LNCAP (cell line): Measurements from ENCODE around the gene NOL3.

Experiments
- TF ChIP-seq, protein P1 (sequence below): fragments of 450-650 bp; IDR thresholded peaks from 2 replicates; pipeline ENCODE4 v1.5.1; 2017; ENCODE audit warnings: mild to moderate bottlenecking

Gene NOL3

DNA sequence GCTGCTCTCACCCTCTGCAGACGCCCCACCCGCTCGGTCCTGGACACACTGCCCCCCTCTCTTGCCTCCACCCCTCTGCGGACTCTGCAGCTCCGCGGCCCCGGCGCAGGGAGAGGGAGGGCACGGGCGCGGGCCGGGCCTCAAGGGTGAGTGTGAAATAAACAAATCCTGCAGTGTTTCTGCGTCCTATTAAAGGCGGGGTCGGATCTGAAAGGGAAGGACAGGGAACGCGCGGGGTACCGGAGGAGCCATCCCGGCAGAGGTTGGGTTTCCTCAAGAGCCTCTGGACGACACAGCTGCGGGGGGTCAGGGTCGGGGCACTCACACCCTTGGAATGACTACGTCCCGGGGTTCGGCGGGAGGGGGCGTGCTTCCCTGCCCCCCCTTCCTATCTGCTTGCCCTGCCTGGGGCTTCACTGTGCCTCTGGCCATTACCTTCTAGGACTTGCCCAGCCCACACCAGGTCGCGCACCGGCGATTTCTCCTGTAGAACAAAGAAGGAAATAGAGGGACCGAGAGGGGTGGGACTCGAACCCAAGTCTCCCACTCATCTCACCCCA is 6.3 kb upstream of the NOL3 start:
- TF ChIP-seq, protein P1, sequence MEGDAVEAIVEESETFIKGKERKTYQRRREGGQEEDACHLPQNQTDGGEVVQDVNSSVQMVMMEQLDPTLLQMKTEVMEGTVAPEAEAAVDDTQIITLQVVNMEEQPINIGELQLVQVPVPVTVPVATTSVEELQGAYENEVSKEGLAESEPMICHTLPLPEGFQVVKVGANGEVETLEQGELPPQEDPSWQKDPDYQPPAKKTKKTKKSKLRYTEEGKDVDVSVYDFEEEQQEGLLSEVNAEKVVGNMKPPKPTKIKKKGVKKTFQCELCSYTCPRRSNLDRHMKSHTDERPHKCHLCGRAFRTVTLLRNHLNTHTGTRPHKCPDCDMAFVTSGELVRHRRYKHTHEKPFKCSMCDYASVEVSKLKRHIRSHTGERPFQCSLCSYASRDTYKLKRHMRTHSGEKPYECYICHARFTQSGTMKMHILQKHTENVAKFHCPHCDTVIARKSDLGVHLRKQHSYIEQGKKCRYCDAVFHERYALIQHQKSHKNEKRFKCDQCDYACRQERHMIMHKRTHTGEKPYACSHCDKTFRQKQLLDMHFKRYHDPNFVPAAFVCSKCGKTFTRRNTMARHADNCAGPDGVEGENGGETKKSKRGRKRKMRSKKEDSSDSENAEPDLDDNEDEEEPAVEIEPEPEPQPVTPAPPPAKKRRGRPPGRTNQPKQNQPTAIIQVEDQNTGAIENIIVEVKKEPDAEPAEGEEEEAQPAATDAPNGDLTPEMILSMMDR = no peak

DNA sequence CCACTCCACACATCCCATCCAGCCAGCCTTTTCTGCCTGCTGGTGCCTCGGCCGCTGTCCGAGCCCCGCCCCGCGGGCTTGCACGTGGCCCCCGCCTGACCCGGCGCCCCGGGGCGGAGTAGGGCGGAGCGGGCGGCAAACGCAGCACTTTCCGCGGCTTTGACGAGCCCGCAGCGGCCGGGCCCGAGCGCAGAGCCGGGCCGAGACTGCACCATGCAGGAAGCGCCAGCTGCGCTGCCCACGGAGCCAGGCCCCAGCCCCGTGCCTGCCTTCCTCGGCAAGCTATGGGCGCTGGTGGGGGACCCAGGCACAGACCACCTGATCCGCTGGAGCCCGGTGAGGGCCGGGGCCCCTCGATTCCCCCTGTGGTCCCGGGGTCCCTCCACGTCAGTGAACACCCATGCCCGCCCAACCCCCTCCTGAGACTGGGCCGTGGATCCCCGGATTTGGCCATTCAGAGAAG is 5.7 kb upstream of the NOL3 start, which contains the start of gene HSF4:
HSF4 (plus strand) TSS at position 147 of the 463 bp plus-strand sequence; CDS start at position 214, 67 bp downstream.
- TF ChIP-seq, protein P1 = no peak

DNA sequence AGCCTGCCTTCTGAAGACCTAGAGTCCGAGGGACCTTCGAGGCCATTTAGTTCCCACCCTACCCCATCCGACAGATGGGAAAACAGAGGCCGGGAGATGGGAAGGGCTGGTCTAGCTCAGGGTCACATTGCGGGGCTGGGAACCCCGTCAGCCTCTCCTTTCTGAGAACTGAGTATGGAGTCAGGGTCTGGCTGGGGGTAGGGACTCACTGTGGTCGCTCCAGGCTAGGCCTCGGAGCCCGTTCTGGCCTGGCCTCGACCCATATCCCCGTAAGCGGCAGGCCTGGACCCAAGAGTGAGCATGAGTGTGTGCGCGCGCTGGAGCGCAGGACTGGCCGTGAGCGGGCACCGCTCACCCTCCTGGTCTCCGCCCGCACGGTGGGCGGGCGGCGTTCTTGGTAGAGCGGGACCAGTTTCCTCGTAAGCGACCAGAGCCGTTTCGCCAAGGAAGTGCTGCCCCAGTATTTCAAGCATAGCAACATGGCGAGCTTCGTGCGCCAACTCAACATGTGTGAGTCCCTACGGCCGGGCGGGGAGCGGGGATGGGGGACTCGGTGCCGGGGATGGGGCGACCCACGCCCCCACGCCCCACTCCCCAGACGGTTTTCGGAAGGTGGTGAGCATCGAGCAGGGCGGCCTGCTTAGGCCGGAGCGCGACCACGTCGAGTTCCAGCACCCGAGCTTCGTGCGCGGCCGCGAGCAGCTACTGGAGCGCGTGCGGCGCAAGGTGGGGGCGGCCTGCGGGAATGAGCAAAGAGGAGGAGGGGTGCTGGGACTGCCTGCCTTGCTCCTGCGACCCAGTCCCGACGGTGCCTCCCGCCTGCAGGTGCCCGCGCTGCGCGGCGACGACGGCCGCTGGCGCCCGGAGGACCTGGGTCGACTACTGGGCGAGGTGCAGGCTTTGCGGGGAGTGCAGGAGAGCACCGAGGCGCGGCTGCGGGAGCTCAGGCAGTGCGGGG is 4.9 kb upstream of the NOL3 start:
- TF ChIP-seq, protein P1 = no peak

DNA sequence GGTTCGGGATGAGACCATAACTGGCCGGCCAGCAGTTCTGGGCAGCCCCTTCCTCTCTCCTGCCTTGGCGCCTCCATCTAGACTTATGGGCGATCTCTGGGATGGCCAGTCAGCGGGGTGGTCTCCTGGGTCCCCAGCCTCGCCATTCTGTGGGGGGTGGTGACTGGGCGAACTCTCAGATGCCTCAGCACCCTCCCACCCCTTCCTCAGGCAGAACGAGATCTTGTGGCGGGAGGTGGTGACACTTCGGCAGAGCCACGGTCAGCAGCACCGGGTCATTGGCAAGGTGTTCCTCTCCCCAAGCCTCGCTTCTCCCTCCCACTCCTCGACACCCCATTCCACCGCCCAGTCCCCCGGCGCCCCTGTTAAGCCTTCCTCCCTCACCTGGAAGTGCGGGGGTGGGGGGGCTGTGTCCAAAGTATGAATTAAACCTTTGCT is 4.2 kb upstream of the NOL3 start:
- TF ChIP-seq, protein P1 = no peak

DNA sequence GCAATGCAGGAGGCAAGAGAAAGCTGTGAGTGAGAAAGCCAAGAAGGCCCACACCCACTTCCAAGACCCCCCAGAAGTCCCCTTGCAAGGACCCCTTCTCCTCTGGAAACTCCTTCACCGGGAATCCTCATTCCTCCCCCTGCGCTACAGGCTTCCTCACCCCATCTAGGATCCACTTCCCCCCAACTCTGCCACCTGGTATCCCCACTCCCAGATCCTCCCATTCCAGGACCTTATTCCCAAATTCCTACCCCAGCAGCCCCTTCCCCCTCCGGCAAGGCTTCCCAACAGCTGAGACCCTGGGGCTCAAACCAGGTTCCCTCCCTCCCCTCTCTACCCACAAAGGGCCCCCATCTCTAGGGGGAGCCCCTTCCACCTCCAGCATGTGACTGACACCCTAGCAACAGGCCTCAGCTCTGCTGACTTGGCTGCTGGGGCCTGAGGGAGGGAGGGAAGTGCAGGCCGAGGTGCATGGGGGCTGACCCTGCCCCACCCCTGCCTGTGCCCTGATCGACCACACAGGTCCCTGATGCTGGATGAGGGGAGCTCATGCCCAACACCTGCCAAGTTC is 3.7 kb upstream of the NOL3 start:
- TF ChIP-seq, protein P1 = no peak

DNA sequence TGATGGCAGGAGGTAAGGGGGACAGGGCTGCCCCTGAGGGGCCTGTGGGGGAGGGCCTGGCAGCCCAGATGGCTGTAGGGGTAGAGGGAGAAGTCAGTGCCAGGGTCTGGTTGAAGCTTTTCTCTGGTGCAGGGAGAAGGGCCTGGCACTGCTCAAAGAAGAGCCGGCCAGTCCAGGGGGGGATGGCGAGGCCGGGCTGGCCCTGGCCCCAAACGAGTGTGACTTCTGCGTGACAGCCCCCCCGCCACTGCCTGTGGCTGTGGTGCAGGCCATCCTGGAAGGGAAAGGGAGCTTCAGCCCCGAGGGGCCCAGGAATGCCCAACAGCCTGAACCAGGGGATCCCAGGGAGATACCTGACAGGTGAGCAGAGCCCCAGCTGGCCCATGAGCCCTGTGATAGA is 2.8 kb upstream of the NOL3 start:
- TF ChIP-seq, protein P1 = no peak

DNA sequence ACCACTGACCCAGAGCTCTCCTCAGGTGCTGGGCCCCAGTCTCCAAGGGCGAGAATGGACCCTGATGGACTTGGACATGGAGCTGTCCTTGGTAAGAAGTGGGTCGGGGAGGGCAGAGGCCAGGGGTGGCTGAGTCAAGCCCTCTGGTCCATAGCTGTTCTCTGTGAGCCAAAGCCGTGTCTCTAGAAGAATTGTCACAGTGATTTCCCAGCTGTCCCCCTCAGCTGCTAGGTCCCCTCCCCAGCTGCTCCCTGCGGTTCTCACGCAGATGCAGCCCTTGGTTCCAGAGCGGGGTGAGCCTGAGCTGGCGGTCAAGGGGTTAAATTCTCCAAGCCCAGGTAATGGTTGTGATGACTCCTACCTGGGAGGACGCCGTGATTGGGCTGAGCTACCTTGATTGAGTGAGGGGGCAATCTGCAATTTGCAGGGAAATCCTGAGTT is 1.3 kb upstream of the NOL3 start:
- TF ChIP-seq, protein P1 = no peak
